Panc1 (cell line): ENCODE results near the gene UPK2.

Experiments used
- CTCF ChIP-seq: fragments of 450-650 bp; IDR thresholded peaks from 2 replicates; pipeline ENCODE4 v1.5.1; 2017; ENCODE audit warnings: mild to moderate bottlenecking
- POLR2AphosphoS5 ChIP-seq: IDR thresholded peaks from 2 replicates; pipeline ENCODE4 v1.6.1; 2012; ENCODE audit warnings: mild to moderate bottlenecking, low read depth, low read length, moderate library complexity
- SIN3A ChIP-seq: IDR thresholded peaks from 2 replicates; pipeline ENCODE4 v1.6.1; 2012; ENCODE audit warnings: low read depth, mild to moderate bottlenecking, low read length, moderate library complexity, borderline replicate concordance; ENCODE audit not compliant: insufficient read depth
- TCF7L2 ChIP-seq: IDR thresholded peaks from 2 replicates; pipeline ENCODE4 v1.6.1; 2011; ENCODE audit warnings: mild to moderate bottlenecking, low read depth, low read length, inconsistent platforms

- TF ChIP-seq CTCF (no peak), SIN3A (no peak), POLR2AphosphoS5 (no peak), TCF7L2 (no peak)
These were observed 23.3 kb downstream of the UPK2 start for GRCh38 chr11:118979434-118979833.
